Activated effector memory CD4-positive, alpha-beta T cell treated with Interleukin-2 at 50 U/mL for 16 hours (primary cell): ENCODE data around the gene ZBTB1.

Experiments used
- DNase-seq: peaks from one replicate; pipeline ENCODE4 v3.0.0-alpha.2; 2020

Gene ZBTB1

GRCh38 chr14:64504310-64504896 lies at the start of gene ZBTB1:
TSS of gene ZBTB1 (plus strand) at chr14:64504770. CDS start at chr14:64521505, 16,735 bp downstream.
- DNase-seq, result peak; percentile 80

GRCh38 chr14:64459405-64460136 lies 45.0 kb upstream of the ZBTB1 start:
- DNase-seq, result no peak

- no peak for DNase-seq
Measured at GRCh38 chr14:64461221-64461620, 43.3 kb upstream of the ZBTB1 start.

GRCh38 chr14:64463195-64463594 lies 41.4 kb upstream of the ZBTB1 start:
- no peak for DNase-seq

DNA sequence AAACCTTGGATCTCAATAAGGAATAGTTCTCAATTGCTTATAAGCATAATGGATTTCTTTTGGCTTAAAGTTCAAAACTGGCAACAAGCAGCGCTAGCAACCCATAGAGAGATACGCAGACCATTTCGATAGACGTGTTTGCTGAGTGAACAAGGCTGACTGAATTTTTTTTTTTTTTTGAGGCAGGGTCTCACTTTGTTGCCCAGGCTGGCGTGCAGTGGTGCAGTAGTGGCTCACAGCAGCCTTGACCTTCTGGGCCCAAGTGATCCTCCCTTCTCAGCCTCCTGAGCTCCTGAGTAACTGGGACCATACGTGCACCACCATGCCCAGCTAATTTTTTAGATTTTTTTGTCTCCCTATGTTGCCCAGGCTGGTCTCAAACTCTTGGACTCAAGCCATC lies 40.7 kb upstream of the ZBTB1 start:
- no peak for DNase-seq

- no peak for DNase-seq
Measured at GRCh38 chr14:64464651-64465050, 39.9 kb upstream of the ZBTB1 start.

DNA sequence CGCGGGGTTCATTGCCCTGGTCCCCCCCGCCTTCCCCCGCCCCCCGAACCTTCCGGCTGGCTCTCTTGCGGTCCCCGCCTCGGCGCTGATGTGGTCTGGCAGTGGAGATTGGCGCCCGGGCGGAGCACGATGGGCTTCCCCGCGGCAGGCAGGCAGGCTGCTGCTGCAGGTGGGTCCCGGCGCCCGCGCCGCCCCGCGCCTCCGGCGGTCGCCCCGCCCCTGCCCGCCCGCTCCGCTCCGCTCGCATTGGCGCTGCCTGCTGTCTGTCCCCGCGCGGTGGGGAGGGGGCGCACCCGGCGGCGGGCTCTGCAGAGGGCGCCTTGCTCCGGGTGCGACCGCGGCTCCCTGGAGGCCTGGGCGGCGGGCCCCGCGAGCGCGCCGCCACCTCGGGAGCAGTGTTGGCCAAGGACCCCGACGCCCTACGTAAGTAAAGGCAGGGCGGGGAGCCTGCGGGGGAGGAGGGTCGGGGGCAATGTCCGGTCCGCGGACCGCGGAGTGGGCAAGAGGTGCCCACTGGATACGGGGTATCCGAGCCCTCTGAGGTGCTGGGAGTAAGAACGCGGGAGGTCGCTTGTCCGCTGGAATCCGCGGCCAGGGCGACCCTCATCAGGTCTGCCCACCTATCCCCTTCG lies 39.3 kb upstream of the ZBTB1 start, which contains the start of gene AKAP5:
TSS of gene AKAP5 (plus strand) at position 309 of the 632 bp plus-strand sequence. CDS start 2,896 bp downstream, outside the sequence.
- peak; percentile 52 for DNase-seq

GRCh38 chr14:64465831-64466554 lies 38.6 kb upstream of the ZBTB1 start:
- no peak for DNase-seq

DNA sequence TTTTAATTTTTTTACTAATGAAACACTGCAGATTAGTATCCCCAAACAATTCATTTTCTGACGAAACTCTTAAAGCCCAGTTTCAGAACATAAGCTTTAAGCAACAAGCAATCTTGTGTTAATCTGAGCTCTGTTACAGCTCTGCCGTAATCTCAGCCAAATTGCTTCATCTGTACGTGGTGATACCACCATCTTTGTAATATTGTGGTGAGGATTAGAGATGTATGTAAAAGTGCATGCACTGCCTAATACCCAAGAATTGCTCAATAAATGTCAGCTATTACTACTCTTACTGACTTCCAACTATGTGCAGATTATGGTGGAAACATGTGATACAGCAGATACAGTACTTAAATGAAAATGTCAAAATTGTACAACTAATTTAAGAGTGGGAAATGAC lies 37.5 kb upstream of the ZBTB1 start:
- no peak for DNase-seq

- no peak for DNase-seq
Measured at GRCh38 chr14:64467566-64467965, 37.0 kb upstream of the ZBTB1 start.

GRCh38 chr14:64468451-64468850 lies 36.1 kb upstream of the ZBTB1 start:
- no peak for DNase-seq

GRCh38 chr14:64474041-64474440 lies 30.5 kb upstream of the ZBTB1 start:
- DNase-seq, result no peak

DNA sequence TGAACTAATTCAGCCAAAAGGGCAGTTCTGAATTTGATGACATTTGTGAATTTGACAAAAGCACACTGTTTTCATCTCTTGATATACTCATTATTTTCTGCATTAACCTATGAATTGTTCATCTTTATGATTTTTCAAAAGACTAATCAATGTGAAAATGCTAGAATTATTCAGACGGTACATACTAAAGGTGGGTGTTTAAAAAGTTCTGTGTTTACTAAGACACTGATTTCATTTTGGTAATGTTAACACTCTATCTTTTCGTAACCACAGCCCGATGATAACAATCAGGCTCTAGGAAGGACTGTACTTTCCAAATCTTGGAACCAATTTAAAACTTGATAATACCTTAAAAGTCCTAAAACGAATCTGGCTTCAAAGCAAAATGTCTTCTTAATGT lies 29.9 kb upstream of the ZBTB1 start:
- DNase-seq, result no peak

DNA sequence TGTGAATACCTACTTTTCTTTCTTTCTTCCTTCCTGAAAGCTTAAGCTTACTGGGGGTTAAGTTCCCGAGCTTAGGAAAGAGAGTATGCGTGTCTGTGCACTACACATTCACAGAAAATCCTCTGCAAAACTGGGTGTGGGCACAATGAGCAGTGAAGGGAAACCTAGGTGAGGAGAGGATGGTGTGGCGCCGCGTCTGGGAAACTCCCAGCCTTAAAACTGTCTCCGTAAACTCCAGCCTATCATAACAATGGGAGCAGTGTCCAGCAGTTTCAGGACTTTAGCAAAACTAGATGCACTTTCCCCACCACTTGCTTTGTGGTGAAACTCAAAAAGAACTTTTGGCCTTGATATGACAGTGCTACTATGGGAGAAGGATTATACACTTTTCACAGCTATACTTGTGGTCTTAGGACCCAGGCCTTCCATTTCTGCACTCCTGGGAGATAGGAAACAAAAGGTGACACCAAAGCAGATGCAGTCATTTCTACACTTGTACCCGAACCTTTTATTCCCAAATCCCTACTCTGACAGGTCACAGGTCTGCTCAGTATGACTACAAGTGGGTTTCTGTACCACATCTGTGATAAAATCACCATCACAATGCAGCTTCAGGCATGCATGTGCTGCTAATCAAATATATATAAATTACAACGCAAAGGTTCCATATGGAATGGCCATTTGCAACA lies 28.8 kb upstream of the ZBTB1 start:
- DNase-seq, result no peak

DNA sequence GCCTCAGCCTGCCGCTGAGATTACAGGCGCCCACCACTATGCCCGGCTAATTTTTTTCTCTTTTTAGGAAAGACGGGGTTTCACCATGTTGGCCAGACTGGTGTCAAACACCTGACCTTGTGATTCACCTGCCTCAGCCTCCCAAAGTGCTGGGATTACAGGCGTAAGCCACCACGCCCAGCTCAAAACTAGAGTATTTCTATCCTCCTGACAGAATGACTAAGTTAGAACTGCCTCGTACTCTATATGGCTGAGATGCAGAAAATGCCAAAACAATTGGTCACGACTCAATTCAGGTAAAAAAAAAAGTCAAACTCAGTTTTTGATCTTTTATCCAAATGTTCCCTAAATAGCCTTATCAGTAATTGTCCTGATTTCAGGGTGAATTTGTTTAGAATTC lies 28.1 kb upstream of the ZBTB1 start:
- DNase-seq, result no peak

DNA sequence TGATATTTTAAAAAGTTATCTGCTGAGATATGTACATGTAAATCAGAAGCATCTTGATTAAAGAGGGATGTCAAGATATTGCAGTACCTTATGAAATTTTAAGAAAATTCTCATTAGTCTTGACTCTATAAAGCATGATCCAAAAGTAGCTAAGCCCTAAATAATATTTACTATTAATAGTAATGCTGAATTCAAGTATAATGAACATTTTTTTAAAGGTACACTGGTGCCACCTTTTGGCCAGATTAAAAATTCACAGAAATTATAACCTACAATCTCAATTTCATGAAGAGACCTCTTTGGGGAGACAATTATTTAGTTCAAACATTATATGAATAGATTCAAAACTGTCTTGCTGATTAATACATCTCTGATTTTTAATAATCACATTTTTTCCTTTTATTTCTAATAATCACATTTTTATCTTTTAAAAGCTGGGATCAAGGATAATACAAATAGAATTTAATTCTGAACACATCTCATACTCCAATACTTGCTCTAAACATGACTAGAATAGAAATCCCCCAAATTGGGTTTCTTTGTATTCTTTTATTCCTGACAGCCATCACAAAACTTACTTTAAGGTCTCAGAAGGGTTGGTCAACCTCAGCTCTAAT lies 25.8 kb upstream of the ZBTB1 start:
- DNase-seq, result no peak

DNA sequence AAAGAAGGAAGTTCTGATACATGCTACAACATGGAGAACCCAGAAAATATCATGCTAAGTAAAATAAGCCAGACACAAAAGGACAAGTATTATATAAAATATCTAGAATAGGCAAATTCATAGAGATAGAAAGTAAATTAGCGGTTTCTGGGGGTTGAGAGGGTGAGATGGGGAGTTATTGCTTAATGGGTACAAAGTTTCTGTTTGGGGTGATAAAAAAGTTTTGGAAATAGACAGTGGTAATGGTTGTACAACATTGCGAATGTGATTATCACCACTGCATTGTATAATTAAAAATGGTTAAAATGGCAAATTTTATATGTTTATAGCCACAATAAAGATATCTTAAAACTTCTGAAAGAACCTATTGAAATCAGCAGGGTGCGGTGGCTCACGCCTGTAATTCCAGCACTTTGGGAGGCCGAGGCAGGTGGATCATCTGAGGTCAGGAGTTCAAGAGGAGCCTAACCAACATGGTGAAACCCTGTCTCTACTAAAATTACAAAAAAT lies 15.9 kb upstream of the ZBTB1 start:
- DNase-seq, result no peak

GRCh38 chr14:64491637-64492036 lies 12.9 kb upstream of the ZBTB1 start:
- no peak for DNase-seq

DNA sequence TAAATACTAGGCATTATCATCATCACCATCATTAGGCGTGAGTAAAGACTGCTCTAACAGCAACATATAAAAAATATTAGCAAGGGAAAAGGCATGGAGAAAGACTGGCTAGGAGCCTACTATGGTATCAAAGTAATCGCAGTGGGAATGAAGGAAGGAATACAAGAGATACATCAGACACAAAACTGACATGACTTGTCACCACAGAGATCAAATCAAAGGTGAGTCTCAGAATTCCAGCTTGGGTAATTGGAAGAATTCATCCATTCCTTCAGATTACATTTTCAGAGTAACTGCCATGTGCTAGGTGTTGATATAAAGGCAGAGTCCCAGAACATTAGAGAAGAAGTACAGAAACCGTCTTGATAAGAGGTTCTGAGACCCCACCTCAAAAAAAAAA lies 11.1 kb upstream of the ZBTB1 start:
- no peak for DNase-seq

DNA sequence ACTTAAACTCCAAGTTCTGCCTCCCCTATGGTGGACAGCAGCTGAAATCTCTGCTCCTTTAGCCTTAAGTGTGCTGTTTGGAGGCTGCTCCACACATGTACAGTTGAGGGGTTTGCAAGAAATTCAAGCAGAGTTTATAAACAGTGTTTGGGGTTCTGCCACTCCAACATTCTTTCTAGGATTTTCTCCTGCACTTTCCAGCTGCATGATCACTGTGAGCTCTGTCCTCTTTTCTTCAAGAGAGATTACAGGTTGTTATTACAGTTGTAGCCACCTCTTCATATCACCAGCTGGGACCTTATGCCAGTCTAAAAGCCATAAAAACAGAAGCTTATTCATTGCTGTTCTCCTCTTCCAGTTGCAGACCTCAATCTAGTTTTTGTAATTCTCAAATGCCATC lies 9.3 kb upstream of the ZBTB1 start:
- DNase-seq, result no peak

- DNase-seq, result no peak
Measured at GRCh38 chr14:64496764-64497163, 7.8 kb upstream of the ZBTB1 start.

DNA sequence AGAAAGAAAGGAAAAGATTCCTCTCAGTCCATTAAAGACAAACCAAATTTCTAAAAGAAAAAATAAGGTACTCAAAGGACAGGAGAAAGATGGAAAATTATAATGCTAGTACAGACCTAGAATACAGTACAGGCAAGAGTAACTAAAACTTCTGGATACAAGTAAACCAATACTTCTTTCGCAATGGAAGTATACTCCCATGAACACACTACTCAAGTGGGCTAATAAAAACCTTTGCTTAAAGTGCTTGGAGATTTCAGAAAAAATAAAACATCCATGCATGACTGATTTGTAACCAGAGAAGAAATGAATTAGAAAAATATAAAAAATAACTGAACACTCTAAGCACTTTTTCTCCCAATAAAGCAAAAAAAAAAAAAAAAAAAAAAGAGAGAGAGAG lies 4.5 kb upstream of the ZBTB1 start:
- no peak for DNase-seq
